ENCODE data around the gene STAG2.

STAG2 gene

GRCh38 chrX:123976706-123977316 lies 15.3 kb downstream of the STAG2 start:
- DNase-seq = no peak

- DNase-seq = no peak
Measured at GRCh38 chrX:123983240-123983639, 21.7 kb downstream of the STAG2 start.

- no peak for DNase-seq
Measured at GRCh38 chrX:123986377-123986776, 24.9 kb downstream of the STAG2 start.

GRCh38 chrX:123988423-123989111 lies 27.1 kb downstream of the STAG2 start:
- no peak for DNase-seq

- no peak for DNase-seq
Measured at GRCh38 chrX:123989235-123989634, 27.7 kb downstream of the STAG2 start.

- DNase-seq = no peak
Measured at GRCh38 chrX:123990169-123990568, 28.7 kb downstream of the STAG2 start.

- DNase-seq = no peak
Measured at GRCh38 chrX:123990602-123991001, 29.1 kb downstream of the STAG2 start.

- DNase-seq = no peak
Measured at GRCh38 chrX:123993326-123993725, 31.8 kb downstream of the STAG2 start.

GRCh38 chrX:123993904-123994635 lies 32.6 kb downstream of the STAG2 start:
- DNase-seq = no peak

- DNase-seq = no peak
Measured at GRCh38 chrX:123994730-123995129, 33.2 kb downstream of the STAG2 start.

GRCh38 chrX:124001581-124001980 lies 40.1 kb downstream of the STAG2 start:
- no peak for DNase-seq

GRCh38 chrX:124005228-124005627 lies 43.7 kb downstream of the STAG2 start:
- no peak for DNase-seq

GRCh38 chrX:124010157-124010556 lies 48.7 kb downstream of the STAG2 start:
- DNase-seq = no peak

- DNase-seq = no peak
Measured at GRCh38 chrX:124010566-124010965, 49.1 kb downstream of the STAG2 start.

- no peak for DNase-seq
Measured at GRCh38 chrX:124015721-124016120, 54.2 kb downstream of the STAG2 start.

GRCh38 chrX:124016825-124017224 lies 55.3 kb downstream of the STAG2 start:
- no peak for DNase-seq

GRCh38 chrX:124018023-124018422 lies 56.5 kb downstream of the STAG2 start:
- DNase-seq = no peak

GRCh38 chrX:124023838-124024238 lies 62.3 kb downstream of the STAG2 start:
- DNase-seq = no peak

GRCh38 chrX:124026529-124026928 lies 65.0 kb downstream of the STAG2 start:
- no peak for DNase-seq

- DNase-seq = no peak
Measured at GRCh38 chrX:124028182-124028581, 66.7 kb downstream of the STAG2 start.

GRCh38 chrX:124030520-124030919 lies 69.0 kb downstream of the STAG2 start:
- DNase-seq = no peak

- DNase-seq = no peak
Measured at GRCh38 chrX:124033821-124034220, 72.3 kb downstream of the STAG2 start.

GRCh38 chrX:124035657-124036056 lies 74.2 kb downstream of the STAG2 start:
- DNase-seq = no peak

GRCh38 chrX:124042042-124042441 lies 80.5 kb downstream of the STAG2 start:
- no peak for DNase-seq

All from NCI-H510A (cell line).